ENCODE results near the gene UMPS. TPM values are rescaled to one million over a fixed set of nuclear protein-coding genes. Genes with fewer than 3 reads are reported as not detected.

UMPS gene
- total RNA-seq, 2 donors from 2014 or later, result 53.9 to 60.8 TPM

DNA sequence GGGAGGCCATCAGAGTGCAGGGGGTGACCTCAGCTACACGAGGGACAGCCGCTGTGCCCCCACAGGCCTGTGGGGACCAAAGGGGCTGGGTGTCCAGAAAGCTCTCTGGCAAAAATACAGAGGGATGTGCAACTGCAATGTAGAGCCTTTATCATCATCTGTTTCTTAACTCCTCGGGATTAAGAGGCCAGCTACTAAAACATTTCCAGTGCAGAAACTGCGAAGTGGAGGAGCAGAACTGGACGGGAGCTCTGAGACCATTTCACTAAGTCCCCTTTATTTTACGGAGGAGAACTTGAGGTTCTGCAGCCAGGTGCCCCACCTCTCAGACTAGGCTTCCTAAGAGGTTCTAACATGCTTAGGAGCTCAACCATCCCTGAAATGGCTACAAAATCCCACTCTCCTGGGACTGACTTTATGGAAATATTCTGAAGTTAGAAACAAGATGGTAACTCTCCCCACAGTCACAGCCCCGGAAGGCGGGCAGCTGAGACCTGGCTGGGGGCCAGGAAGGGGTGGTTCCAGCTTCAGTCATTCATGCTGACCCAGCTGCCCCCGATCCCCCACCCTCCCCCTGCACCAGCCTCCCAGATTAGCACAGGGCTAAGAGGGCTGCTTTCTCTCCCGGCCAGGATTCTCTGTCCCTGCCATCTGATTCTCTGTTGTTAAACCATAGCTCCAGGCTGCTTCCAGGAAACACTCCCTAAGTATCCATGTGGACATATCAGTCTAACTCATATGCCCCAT is 40.3 kb downstream of the UMPS start:
- Mint-ChIP-seq H3K4me3 (no peak overlapping the region), H3K27ac (peak overlapping the region; percentile 82), H3K36me3 (ENCODE audit: low read depth) (peaks cover 88% of the 10 kb centered on the region), H3K4me1 (peaks cover 29% of the 10 kb centered on the region), H3K9me3 (no peaks in the 10 kb centered on the region), H3K27me3 (ENCODE audit: insufficient read depth) (no peaks in the 10 kb centered on the region)
- TF ChIP-seq CTCF (conservative IDR thresholded peaks at IDR 0.05), result no peak
- peaks cover 22% of the 10 kb centered on the region for H3K4me1 ChIP-seq (ENCODE audit: control insufficient read depth, insufficient read depth, low read length)
- H3K4me3 ChIP-seq (ENCODE audit: low read length), result no peak overlapping the region
- no peak overlapping the region for H3K9ac ChIP-seq (ENCODE audit: extremely low read depth, low read length, poor library complexity, severe bottlenecking)
- 89 to 91% methylated on average over 7 to 10 of the region's 10 CpGs for WGBS, 2 experiments (ENCODE audit: insufficient coverage in 1 of 2, insufficient read length in 1 of 2)
- H3K9me3 ChIP-seq (ENCODE audit: control insufficient read depth, low read length), result no peaks in the 10 kb centered on the region
- no peaks in the 10 kb centered on the region for H3K27me3 ChIP-seq (ENCODE audit: control insufficient read depth, insufficient read depth, low read length, poor library complexity, severe bottlenecking)
- H3K36me3 ChIP-seq (ENCODE audit: control insufficient read depth, insufficient read depth, low read length), result peaks cover 97% of the 10 kb centered on the region
- H3K27ac ChIP-seq (ENCODE audit: low read depth, low read length), result no peak overlapping the region
- DNase-seq, result peak; percentile 41

- DNase-seq, result no peak
- 84 to 85% methylated on average over 2 of the region's 2 CpGs for WGBS, 2 experiments (ENCODE audit: insufficient coverage in 1 of 2, insufficient read length in 1 of 2)
- H3K4me1 Mint-ChIP-seq, result peaks cover 32% of the 10 kb centered on the region
Observed at GRCh38 chr3:124771083-124771445, 40.8 kb downstream of the UMPS start.

DNA sequence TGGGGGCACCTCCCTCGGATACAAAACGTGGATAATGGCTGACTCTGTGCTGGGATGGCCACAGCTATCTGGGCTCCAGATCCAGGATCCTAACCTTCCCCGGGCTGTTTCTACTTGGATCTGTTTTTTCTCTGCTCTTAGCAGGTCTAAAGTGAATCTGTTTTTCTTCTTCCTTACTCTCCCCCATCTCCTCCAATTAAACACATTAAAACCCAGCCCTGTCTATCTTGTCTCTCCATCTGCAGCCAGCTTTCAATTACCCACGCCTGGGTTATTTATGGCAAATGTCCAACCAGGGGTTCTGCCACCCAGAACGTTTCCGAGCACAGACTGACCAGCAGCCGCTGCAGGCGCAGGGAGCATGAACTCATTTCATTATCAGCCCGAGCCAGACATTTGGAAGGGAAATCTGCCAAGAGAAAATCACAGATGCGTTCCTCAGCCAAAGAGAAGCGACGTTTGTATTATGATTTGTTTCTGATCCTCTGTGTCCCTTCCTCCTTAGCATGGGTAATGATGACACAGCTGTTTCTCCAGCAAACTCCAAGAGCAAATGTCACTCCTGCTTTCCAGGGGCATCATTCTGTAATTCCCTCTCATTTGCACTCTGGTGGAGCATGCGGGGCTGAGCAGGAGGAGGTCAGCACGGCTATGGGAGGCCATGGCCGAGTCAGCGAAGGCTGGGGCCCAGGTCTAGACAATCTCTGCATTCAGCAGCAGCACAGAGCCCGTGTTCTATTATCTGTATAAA is 42.0 kb downstream of the UMPS start:
- no peak for TF ChIP-seq CTCF (conservative IDR thresholded peaks at IDR 0.05)
- Histone ChIP-seq H3K4me3 (ENCODE audit: low read length) (no peak overlapping the region), H3K9ac (ENCODE audit: extremely low read depth, low read length, poor library complexity, severe bottlenecking) (no peak overlapping the region), H3K27ac (ENCODE audit: low read depth, low read length) (peak overlapping the region; percentile 69), H3K4me1 (ENCODE audit: control insufficient read depth, insufficient read depth, low read length) (peaks cover 22% of the 10 kb centered on the region), H3K36me3 (ENCODE audit: control insufficient read depth, insufficient read depth, low read length) (peaks cover 92% of the 10 kb centered on the region), H3K27me3 (ENCODE audit: control insufficient read depth, insufficient read depth, low read length, poor library complexity, severe bottlenecking) (no peaks in the 10 kb centered on the region), H3K9me3 (ENCODE audit: control insufficient read depth, low read length) (no peaks in the 10 kb centered on the region)
- no peaks in the 10 kb centered on the region for H3K9me3 Mint-ChIP-seq
- DNase-seq, result no peak
- H3K36me3 Mint-ChIP-seq (ENCODE audit: low read depth), result peaks cover 80% of the 10 kb centered on the region
- peak overlapping the region; percentile 86 for H3K27ac Mint-ChIP-seq
- WGBS, 2 experiments (ENCODE audit: insufficient coverage in 1 of 2, insufficient read length in 1 of 2), result 86 to 94% methylated on average over 14 to 17 of the region's 17 CpGs
- no peak overlapping the region for H3K4me3 Mint-ChIP-seq
- no peaks in the 10 kb centered on the region for H3K27me3 Mint-ChIP-seq (ENCODE audit: insufficient read depth)
- H3K4me1 Mint-ChIP-seq, result peaks cover 40% of the 10 kb centered on the region

More at GRCh38 chr3:124771083-124771445, 40.8 kb downstream of the UMPS start:
- H3K9me3 Mint-ChIP-seq, result no peaks in the 10 kb centered on the region
- Histone ChIP-seq H3K36me3 (ENCODE audit: control insufficient read depth, insufficient read depth, low read length) (peaks cover 96% of the 10 kb centered on the region), H3K9me3 (ENCODE audit: control insufficient read depth, low read length) (no peaks in the 10 kb centered on the region), H3K27me3 (ENCODE audit: control insufficient read depth, insufficient read depth, low read length, poor library complexity, severe bottlenecking) (no peaks in the 10 kb centered on the region), H3K27ac (ENCODE audit: low read depth, low read length) (no peak overlapping the region), H3K4me3 (ENCODE audit: low read length) (no peak overlapping the region), H3K4me1 (ENCODE audit: control insufficient read depth, insufficient read depth, low read length) (peaks cover 22% of the 10 kb centered on the region), H3K9ac (ENCODE audit: extremely low read depth, low read length, poor library complexity, severe bottlenecking) (no peak overlapping the region)
- no peaks in the 10 kb centered on the region for H3K27me3 Mint-ChIP-seq (ENCODE audit: insufficient read depth)
- H3K4me3 Mint-ChIP-seq, result no peak overlapping the region
- H3K36me3 Mint-ChIP-seq (ENCODE audit: low read depth), result peaks cover 86% of the 10 kb centered on the region
- H3K27ac Mint-ChIP-seq, result peak overlapping the region; percentile 82
- TF ChIP-seq CTCF (conservative IDR thresholded peaks at IDR 0.05), result no peak

Measured in endodermal cell (in vitro differentiated cells).